Measurements from ENCODE around the gene ZIC5. TPM values are rescaled to one million over a fixed set of nuclear protein-coding genes. Genes with fewer than 3 reads are reported as not detected.

ZIC5 gene
- not detected for total RNA-seq

DNA sequence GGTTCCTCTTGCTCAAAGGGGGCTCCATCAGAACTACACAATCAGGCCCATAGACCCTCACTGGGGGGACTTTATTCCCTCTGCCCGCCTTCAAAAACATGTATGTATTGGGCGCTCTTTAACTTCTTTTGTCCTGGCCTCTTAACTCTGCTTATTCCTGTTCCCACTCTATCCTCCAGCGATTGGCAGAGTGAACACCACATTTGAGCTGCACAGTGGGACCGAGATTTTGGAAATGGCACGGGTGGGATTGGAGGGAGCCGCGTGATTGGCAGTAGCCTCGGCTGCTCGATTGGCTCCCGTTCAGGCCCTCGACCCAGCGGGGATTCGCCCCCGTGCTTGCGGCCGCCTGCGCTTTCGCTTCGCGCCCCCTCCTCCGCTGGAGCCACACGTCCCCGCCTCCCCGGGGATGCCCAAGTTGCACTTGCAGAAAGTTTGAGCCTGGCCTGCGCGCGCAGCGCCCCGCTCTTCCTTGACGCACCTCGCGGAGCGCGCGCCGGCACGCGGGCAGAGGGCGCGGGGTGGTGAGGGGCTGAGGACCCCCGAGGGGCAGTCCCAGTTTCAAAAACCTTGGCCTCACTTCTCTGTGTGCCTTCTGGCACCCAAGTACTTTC, at the start of gene ZIC5:
Gene ZIC5 (minus strand): TSS at position 192 of the 614 bp plus-strand sequence. CDS start 164 bp downstream, at position 28.
- intact Hi-C loops (cut with DNase I; ENCODE audit: low total_unique reads) = no loop called here
- Histone ChIP-seq H3K27ac (no peak within 1 kb of the TSS), H3K4me3 (peak within 1 kb of the TSS in 1 of 2 donors; percentile 2), H3K27me3 (peaks cover 67 to 78% of the 10 kb centered on the region in 2 donors), H3K36me3 (no peaks in the 10 kb centered on the region), H3K4me1 (peaks cover 0 to 24% of the 10 kb centered on the region in 2 donors), H3K9me3 (no peaks in the 10 kb centered on the region)
- TF ChIP-seq POLR2A (IDR thresholded peaks at IDR 0.05) (no peak), CTCF (IDR thresholded peaks at IDR 0.05) (no peak)
- DNase-seq = no peak

GRCh38 chr13:100019780-100020356, 48.3 kb upstream of the ZIC5 start:
- H3K4me1 ChIP-seq = no peaks in the 10 kb centered on the region
- DNase-seq = no peak
- no peaks in the 10 kb centered on the region for H3K36me3 ChIP-seq
- H3K27ac ChIP-seq = no peak overlapping the region
- no peaks in the 10 kb centered on the region for H3K9me3 ChIP-seq
- no peak for TF ChIP-seq CTCF (IDR thresholded peaks at IDR 0.05)
- no peak for TF ChIP-seq POLR2A (IDR thresholded peaks at IDR 0.05)
- H3K4me3 ChIP-seq = no peak overlapping the region
- intact Hi-C loops (cut with DNase I; ENCODE audit: low total_unique reads) = no loop called here
- H3K27me3 ChIP-seq = no peaks in the 10 kb centered on the region

GRCh38 chr13:100014621-100015020, 43.1 kb upstream of the ZIC5 start:
- Histone ChIP-seq H3K4me1 (no peaks in the 10 kb centered on the region), H3K9me3 (no peaks in the 10 kb centered on the region), H3K27ac (no peak overlapping the region), H3K36me3 (no peaks in the 10 kb centered on the region), H3K4me3 (no peak overlapping the region), H3K27me3 (no peaks in the 10 kb centered on the region)
- no peak for TF ChIP-seq CTCF (IDR thresholded peaks at IDR 0.05)
- TF ChIP-seq POLR2A (IDR thresholded peaks at IDR 0.05) = no peak
- DNase-seq = no peak
- intact Hi-C loops (cut with DNase I; ENCODE audit: low total_unique reads) = no loop called here

- H3K27ac ChIP-seq = no peak overlapping the region
- TF ChIP-seq CTCF (IDR thresholded peaks at IDR 0.05) (no peak), POLR2A (IDR thresholded peaks at IDR 0.05) (no peak)
- no peaks in the 10 kb centered on the region for H3K36me3 ChIP-seq
- no peak for DNase-seq
- no peaks in the 10 kb centered on the region for H3K9me3 ChIP-seq
- no peaks in the 10 kb centered on the region for H3K4me1 ChIP-seq
- intact Hi-C loops (cut with DNase I; ENCODE audit: low total_unique reads) = no loop called here
- no peak overlapping the region for H3K4me3 ChIP-seq
- H3K27me3 ChIP-seq = peaks cover 31 to 50% of the 10 kb centered on the region in 2 donors
Observed at GRCh38 chr13:99998261-99998660, 26.7 kb upstream of the ZIC5 start.

- H3K27ac ChIP-seq = no peak overlapping the region
- peaks cover 34 to 55% of the 10 kb centered on the region in 2 donors for H3K27me3 ChIP-seq
- no peaks in the 10 kb centered on the region for H3K4me1 ChIP-seq
- H3K9me3 ChIP-seq = no peaks in the 10 kb centered on the region
- no peak for DNase-seq
- TF ChIP-seq POLR2A (IDR thresholded peaks at IDR 0.05) (no peak), CTCF (IDR thresholded peaks at IDR 0.05) (no peak)
- no peaks in the 10 kb centered on the region for H3K36me3 ChIP-seq
- intact Hi-C loops (cut with DNase I; ENCODE audit: low total_unique reads) = no loop called here
- H3K4me3 ChIP-seq = no peak overlapping the region
Observed at GRCh38 chr13:99997702-99998214, 26.2 kb upstream of the ZIC5 start.

All from uterus (tissue), 4 donors.